H1 (cell line): ENCODE results near the gene SLC9A5. TPM values are rescaled to one million over a fixed set of nuclear protein-coding genes. Genes with fewer than 3 reads are reported as not detected.

ENCODE experiments used
- ASH2L ChIP-seq: fragments of 200-600, 300-600 bp; sonication (generic); IDR thresholded peaks from one replicate; pipeline ENCODE4 v1.7.1; 2017; ENCODE audit warnings: low read length
- BACH1 ChIP-seq: IDR thresholded peaks from 2 replicates; pipeline ENCODE4 v1.6.1; 2012; ENCODE audit warnings: low read length, improper control_type of control experiment
- BCL11A ChIP-seq, 2 experiments: IDR thresholded peaks; one replicate each; pipeline ENCODE4 v1.6.1; 2011; ENCODE audit warnings: low read depth in 2 of 2, low read length in 2 of 2, mild to moderate bottlenecking in 2 of 2
- CBX8 ChIP-seq: fragments of 300-800, 300-1000 bp; sonication (generic); IDR thresholded peaks from 2 replicates; pipeline ENCODE4 v1.7.1; 2016; ENCODE audit warnings: low read depth, low read length, borderline replicate concordance
- CTBP2 ChIP-seq: IDR thresholded peaks from 2 replicates; pipeline ENCODE4 v1.7.0; 2011; ENCODE audit warnings: borderline replicate concordance, mild to moderate bottlenecking, moderate library complexity, mixed read lengths, low read length; ENCODE audit not compliant: insufficient read depth, insufficient read length
- EP300 ChIP-seq, 2 experiments: IDR thresholded peaks; 1 replicate in 1 of 2; 2 replicates in 1 of 2; pipeline ENCODE4 v1.6.1; 2011 to 2012; ENCODE audit warnings: low read depth in 2 of 2, low read length in 2 of 2, mild to moderate bottlenecking in 2 of 2, borderline replicate concordance in 1 of 2, inconsistent platforms in 1 of 2, moderate library complexity in 1 of 2
- HDAC2 ChIP-seq, 2 experiments: fragments of 300-600 bp in 1 of 2; sonication (generic) in 1 of 2; IDR thresholded peaks; 2 replicates each; pipeline ENCODE4 v1.6.1; 2011 to 2012; ENCODE audit warnings: low read depth in 2 of 2, low read length in 2 of 2, mild to moderate bottlenecking in 2 of 2, moderate library complexity in 2 of 2, borderline replicate concordance in 1 of 2, inconsistent platforms in 1 of 2
- KDM1A ChIP-seq: fragments of 200-600, 300-600 bp; sonication (generic); IDR thresholded peaks from 2 replicates; pipeline ENCODE4 v1.7.1; 2016; ENCODE audit warnings: mild to moderate bottlenecking, low read length, borderline replicate concordance
- MAFK ChIP-seq: IDR thresholded peaks from 2 replicates; pipeline ENCODE4 v1.6.1; 2012; ENCODE audit warnings: low read depth, mild to moderate bottlenecking, improper control_type of control experiment, low read length
- POLR2A ChIP-seq, 2 experiments: IDR thresholded peaks; 1 replicate in 1 of 2; 2 replicates in 1 of 2; pipeline ENCODE4 v1.6.1; 2011; ENCODE audit warnings: low read depth in 2 of 2, low read length in 2 of 2, mild to moderate bottlenecking in 2 of 2; ENCODE audit errors: control extremely low read depth in 1 of 2
- POLR2AphosphoS5 ChIP-seq: IDR thresholded peaks from 2 replicates; pipeline ENCODE4 v1.6.1; 2011; ENCODE audit warnings: low read depth, low read length
- RFX5 ChIP-seq: IDR thresholded peaks from 2 replicates; pipeline ENCODE4 v1.6.1; 2011; ENCODE audit warnings: low read depth, low read length, improper control_type of control experiment, borderline replicate concordance
- RNF2 ChIP-seq: fragments of 200-900, 300-1000 bp; sonication (generic); IDR thresholded peaks from 2 replicates; pipeline ENCODE4 v1.7.1; 2016; ENCODE audit warnings: borderline replicate concordance, low read depth, mild to moderate bottlenecking, antibody characterized with exemption, low read length; ENCODE audit not compliant: poor library complexity, severe bottlenecking; ENCODE audit errors: missing control alignments
- SIRT6 ChIP-seq: IDR thresholded peaks from one replicate; pipeline ENCODE4 v1.7.1; 2012; ENCODE audit warnings: low read length, inconsistent platforms
- SUZ12 ChIP-seq: fragments of 200-600 bp; sonication (generic); IDR thresholded peaks from 2 replicates; pipeline ENCODE4 v1.6.1; 2012; ENCODE audit warnings: mild to moderate bottlenecking, inconsistent platforms, low read length, moderate library complexity, mixed read lengths
- TAF7 ChIP-seq: optimal IDR thresholded peaks from 2 replicates; pipeline ENCODE3; 2011; ENCODE audit warnings: low read depth, mild to moderate bottlenecking, inconsistent platforms, low read length, moderate library complexity, borderline replicate concordance
- polyA plus RNA-seq, 7 experiments: library from polyadenylated mRNA; depleted of rRNA in 3 of 7; stranded (reverse) in 5 of 7; unstranded in 2 of 7; fragments of >200 nt in 5 of 7; fragments of 200-250 nt in 2 of 7; gene quantifications; 1 replicate in 5 of 7; 2 replicates in 1 of 7; 4 replicates in 1 of 7; pipeline versions ENCODE4 v1.2.1 to v1.2.3, GENCODE V29; 2011 to 2013; ENCODE audit warnings: missing spikeins in 2 of 7, mixed read lengths in 2 of 7
- total RNA-seq: library from RNA; stranded (reverse); fragmentation: NEBNext Ultra II Directional; extraction: Animal tissue kit (Norgen Biotek cat#: 25700); gene quantifications from 2 replicates; pipeline ENCODE4 v1.2.1, GENCODE V29; 2021
- TF ChIP-seq, protein P1 (sequence below), 3 experiments: IDR thresholded peaks; 1 replicate in 2 of 3; 2 replicates in 1 of 3; pipeline versions ENCODE4 v1.5.1 to v1.6.1; 2011; ENCODE audit warnings: low read length in 3 of 3, mild to moderate bottlenecking in 3 of 3, inconsistent platforms in 2 of 3, low read depth in 1 of 3, moderate library complexity in 1 of 3; ENCODE audit not compliant: insufficient read depth in 1 of 3; ENCODE audit errors: control extremely low read depth in 1 of 3
- TF ChIP-seq, protein P2 (sequence below): IDR thresholded peaks from 2 replicates; pipeline ENCODE4 v1.6.1; 2012; ENCODE audit warnings: low read length, inconsistent platforms

The SLC9A5 gene
- total and polyA plus RNA-seq, 2 of the 8 experiments (the other 6 are each of a cell fraction or from before 2014, with no cell fraction given), result 7.9 to 8.6 TPM

DNA sequence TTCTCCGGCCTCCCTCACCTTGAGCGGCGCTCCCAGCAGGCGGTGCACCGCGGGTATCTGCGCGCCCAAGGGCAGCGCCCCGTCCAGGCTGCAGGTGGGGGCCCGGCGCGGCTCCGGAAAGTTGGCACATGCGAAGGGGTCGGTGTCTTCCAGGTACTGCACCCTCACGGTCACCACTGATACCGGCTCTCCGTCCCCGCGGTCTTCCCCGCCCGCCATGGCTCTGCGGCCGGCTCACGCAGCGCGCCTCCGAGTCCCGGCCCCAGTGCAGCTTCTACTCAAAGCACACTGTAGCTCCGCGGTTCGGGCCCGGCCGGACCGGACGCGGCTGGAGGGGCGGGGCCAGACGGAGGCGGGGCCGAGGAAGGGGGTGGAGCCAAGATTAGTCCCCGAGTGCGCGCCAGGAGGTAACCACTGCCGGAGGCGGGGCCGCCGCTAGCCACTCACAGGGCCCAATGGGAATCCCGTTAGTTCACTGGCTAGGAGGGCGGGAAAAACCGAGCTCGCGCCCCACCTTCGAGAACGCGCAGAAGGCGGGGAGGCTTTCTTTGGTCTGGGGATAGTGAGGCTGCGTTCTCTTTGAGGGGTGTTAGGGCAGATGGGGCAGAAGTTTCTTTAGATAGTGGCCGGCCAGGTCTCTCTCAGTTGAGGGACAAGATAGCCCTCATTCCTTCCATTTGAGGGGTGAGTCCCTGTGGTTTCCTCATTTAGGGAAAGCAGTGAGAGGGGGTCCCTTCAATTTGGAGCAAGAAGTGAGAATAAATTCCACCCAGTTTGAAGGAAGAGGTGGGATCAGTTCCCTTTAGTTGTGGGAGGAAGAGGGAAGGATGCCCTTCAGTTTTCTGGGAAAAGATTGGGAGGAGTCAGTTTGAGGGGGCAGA is 1.3 kb upstream of the SLC9A5 start, which contains the start of gene FHOD1 (continued):
- TF ChIP-seq, protein P1, sequence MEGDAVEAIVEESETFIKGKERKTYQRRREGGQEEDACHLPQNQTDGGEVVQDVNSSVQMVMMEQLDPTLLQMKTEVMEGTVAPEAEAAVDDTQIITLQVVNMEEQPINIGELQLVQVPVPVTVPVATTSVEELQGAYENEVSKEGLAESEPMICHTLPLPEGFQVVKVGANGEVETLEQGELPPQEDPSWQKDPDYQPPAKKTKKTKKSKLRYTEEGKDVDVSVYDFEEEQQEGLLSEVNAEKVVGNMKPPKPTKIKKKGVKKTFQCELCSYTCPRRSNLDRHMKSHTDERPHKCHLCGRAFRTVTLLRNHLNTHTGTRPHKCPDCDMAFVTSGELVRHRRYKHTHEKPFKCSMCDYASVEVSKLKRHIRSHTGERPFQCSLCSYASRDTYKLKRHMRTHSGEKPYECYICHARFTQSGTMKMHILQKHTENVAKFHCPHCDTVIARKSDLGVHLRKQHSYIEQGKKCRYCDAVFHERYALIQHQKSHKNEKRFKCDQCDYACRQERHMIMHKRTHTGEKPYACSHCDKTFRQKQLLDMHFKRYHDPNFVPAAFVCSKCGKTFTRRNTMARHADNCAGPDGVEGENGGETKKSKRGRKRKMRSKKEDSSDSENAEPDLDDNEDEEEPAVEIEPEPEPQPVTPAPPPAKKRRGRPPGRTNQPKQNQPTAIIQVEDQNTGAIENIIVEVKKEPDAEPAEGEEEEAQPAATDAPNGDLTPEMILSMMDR (IDR thresholded peaks at IDR 0.05; ENCODE audit: control extremely low read depth in 1 of 3, insufficient read depth in 1 of 3, low read depth in 1 of 3, low read length in 3 of 3), result no peak
- no peak for TF ChIP-seq EP300 (IDR thresholded peaks at IDR 0.05; ENCODE audit: borderline replicate concordance in 1 of 2, low read depth in 2 of 2, low read length in 2 of 2)
- TF ChIP-seq ASH2L, result no peak
- TF ChIP-seq BACH1, result no peak
- no peak for TF ChIP-seq RFX5
- no peak; a peak in 1 of 4 replicates for TF ChIP-seq HDAC2 (IDR thresholded peaks at IDR 0.05; ENCODE audit: borderline replicate concordance in 1 of 2, low read depth in 2 of 2, low read length in 2 of 2)
- no peak for TF ChIP-seq CBX8
- no peak for TF ChIP-seq POLR2A (IDR thresholded peaks at IDR 0.05; ENCODE audit: control extremely low read depth in 1 of 2, low read depth in 2 of 2, low read length in 2 of 2)
- no peak for TF ChIP-seq SUZ12
- TF ChIP-seq SIRT6, result no peak
- TF ChIP-seq CTBP2, result no peak
- TF ChIP-seq POLR2AphosphoS5, result no peak; the same call in 1 of the 2 replicates
- peak; percentile 81 for TF ChIP-seq TAF7
- TF ChIP-seq BCL11A (IDR thresholded peaks at IDR 0.05; ENCODE audit: low read depth in 2 of 2, low read length in 2 of 2), result no peak
- TF ChIP-seq MAFK, result no peak
- TF ChIP-seq KDM1A, result no peak
- TF ChIP-seq, protein P2, sequence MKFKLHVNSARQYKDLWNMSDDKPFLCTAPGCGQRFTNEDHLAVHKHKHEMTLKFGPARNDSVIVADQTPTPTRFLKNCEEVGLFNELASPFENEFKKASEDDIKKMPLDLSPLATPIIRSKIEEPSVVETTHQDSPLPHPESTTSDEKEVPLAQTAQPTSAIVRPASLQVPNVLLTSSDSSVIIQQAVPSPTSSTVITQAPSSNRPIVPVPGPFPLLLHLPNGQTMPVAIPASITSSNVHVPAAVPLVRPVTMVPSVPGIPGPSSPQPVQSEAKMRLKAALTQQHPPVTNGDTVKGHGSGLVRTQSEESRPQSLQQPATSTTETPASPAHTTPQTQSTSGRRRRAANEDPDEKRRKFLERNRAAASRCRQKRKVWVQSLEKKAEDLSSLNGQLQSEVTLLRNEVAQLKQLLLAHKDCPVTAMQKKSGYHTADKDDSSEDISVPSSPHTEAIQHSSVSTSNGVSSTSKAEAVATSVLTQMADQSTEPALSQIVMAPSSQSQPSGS, result no peak
- no peak for TF ChIP-seq RNF2
